ENCODE measurements around the gene VPS45. TPM values are rescaled to one million over a fixed set of nuclear protein-coding genes. Genes with fewer than 3 reads are reported as not detected.

VPS45 gene
- total RNA-seq: 28.1 and 33.9 TPM in 2 replicates

GRCh38 chr1:150067184-150068108 lies at the start of gene VPS45:
Gene VPS45 (plus strand): TSS chr1:150067776. CDS start chr1:150067858, 82 bp downstream.

DNA sequence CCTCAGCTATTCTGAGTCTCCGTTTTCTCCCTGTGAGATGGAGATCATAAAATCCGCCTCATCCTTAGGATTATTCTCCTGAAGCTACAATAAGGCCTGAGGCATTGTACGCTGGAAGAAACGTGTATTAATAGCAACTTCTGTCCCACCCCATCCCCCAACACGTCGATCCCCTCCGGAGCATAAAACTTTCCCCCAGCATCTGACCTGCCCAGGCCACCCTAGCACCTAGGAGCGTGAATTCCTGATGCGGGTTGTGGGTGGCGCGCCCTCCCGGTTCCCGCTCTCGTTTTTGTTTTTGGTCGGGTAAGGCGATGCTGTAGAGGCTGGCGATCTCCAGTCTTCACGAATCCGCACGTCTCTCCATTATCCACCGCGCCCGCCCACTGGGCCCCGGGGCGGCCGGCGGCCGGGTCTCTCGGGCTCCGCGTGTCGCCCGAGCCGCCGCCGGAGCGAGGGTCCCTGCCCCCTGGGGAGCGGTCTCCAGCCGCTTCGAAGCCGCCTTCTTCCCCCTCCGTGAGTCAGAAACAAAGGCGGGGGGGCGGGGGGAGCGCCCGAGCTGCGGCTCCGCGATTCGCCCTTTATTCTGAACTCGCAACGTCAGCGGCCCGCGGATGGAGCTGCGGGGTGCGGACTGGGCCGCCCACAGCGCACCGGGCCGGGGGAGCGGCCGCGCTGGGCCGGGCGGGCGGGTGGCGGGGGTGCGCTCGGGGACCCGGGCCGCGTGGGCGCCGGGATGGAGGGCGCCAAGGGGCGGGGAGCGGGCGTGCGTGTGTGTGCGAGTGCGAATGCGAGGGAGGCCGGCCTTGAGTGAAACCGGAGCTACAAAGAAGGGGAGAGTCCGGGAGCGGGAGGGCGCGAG lies 81.9 kb downstream of the VPS45 start, which contains the start of gene PLEKHO1:
Gene PLEKHO1 (plus strand): TSS at position 646 of the 862 bp plus-strand sequence. CDS start 342 bp downstream, outside the sequence.

Other genes starting within 250 kb of the VPS45 start
- gene BOLA1, start 168.2 kb upstream of the VPS45 start, total RNA-seq: 7.4 and 9.3 TPM in 2 replicates
- gene SV2A, start 149.9 kb upstream of the VPS45 start, total RNA-seq: 13.6 and 27.3 TPM in 2 replicates
- 12.8 and 15.8 TPM in 2 replicates for gene SF3B4, start 140.0 kb upstream of the VPS45 start, total RNA-seq
- gene MTMR11, start 130.9 kb upstream of the VPS45 start, total RNA-seq: 8.2 and 11.6 TPM in 2 replicates
- 16.6 and 21.2 TPM in 2 replicates for gene OTUD7B, start 57.0 kb upstream of the VPS45 start, total RNA-seq
- gene PLEKHO1, start 82.1 kb downstream of the VPS45 start, total RNA-seq: 40.0 and 64.0 TPM in 2 replicates
- 14.9 and 20.9 TPM in 2 replicates for gene ANP32E, start 168.3 kb downstream of the VPS45 start, total RNA-seq
- gene CA14, start 190.0 kb downstream of the VPS45 start, total RNA-seq: not detected in 2 replicates
- gene APH1A, start 201.2 kb downstream of the VPS45 start, total RNA-seq: 74.9 and 83.1 TPM in 2 replicates
- gene C1orf54, start 205.0 kb downstream of the VPS45 start, total RNA-seq: 19.5 and 38.5 TPM in 2 replicates
- 6.0 and 6.6 TPM in 2 replicates for gene CIART, start 214.8 kb downstream of the VPS45 start, total RNA-seq
- 31.5 and 32.2 TPM in 2 replicates for gene MRPS21, start 226.1 kb downstream of the VPS45 start, total RNA-seq

Measured in smooth muscle cell of the pulmonary artery (primary cell).